KMS-11 (cell line): ENCODE measurements around the gene MMP26.

ENCODE experiments used
- H2AFZ ChIP-seq: fragments of 200-600 bp; sonication (generic); 2 replicates; pipeline ENCODE4 v1.6.1; 2016; ENCODE audit warnings: antibody characterized with exemption, mixed run types, low read depth
- H3K27ac ChIP-seq: fragments of 200-600 bp; sonication (generic); 2 replicates; pipeline ENCODE4 v1.6.1; 2016; ENCODE audit warnings: mild to moderate bottlenecking, mixed run types
- H3K27me3 ChIP-seq: fragments of 200-600 bp; sonication (generic); 2 replicates; pipeline ENCODE4 v1.6.1; 2017; ENCODE audit warnings: mild to moderate bottlenecking, low read depth, mixed run types, moderate library complexity; ENCODE audit not compliant: insufficient read depth
- H3K36me3 ChIP-seq: fragments of 200-600 bp; sonication (generic); 2 replicates; pipeline ENCODE4 v1.6.1; 2017; ENCODE audit warnings: mild to moderate bottlenecking, mixed run types; ENCODE audit not compliant: insufficient read depth
- H3K4me1 ChIP-seq: fragments of 200-600 bp; sonication (generic); 2 replicates; pipeline ENCODE4 v1.6.1; 2016; ENCODE audit warnings: mild to moderate bottlenecking, low read depth, mixed run types; ENCODE audit not compliant: poor library complexity, severe bottlenecking
- H3K4me2 ChIP-seq: fragments of 200-600 bp; sonication (generic); 2 replicates; pipeline ENCODE4 v1.7.0; 2016; ENCODE audit warnings: mild to moderate bottlenecking, mixed run types
- H3K4me3 ChIP-seq: fragments of 200-600 bp; sonication (generic); IDR thresholded peaks from 2 replicates; pipeline ENCODE4 v1.6.1; 2017; ENCODE audit warnings: low read depth, low read length, mixed read lengths; ENCODE audit not compliant: insufficient read depth
- H3K79me2 ChIP-seq: fragments of 200-600 bp; sonication (generic); 2 replicates; pipeline ENCODE4 v1.6.1; 2016; ENCODE audit warnings: low read depth, mixed run types; ENCODE audit not compliant: insufficient read depth
- H3K9ac ChIP-seq: fragments of 200-600 bp; sonication (generic); 2 replicates; pipeline ENCODE4 v1.6.1; 2016; ENCODE audit warnings: mild to moderate bottlenecking, mixed run types
- H4K20me1 ChIP-seq: fragments of 200-600 bp; sonication (generic); 2 replicates; pipeline ENCODE4 v1.6.1; 2016; ENCODE audit warnings: mild to moderate bottlenecking, mixed run types; ENCODE audit not compliant: insufficient read depth
- TF ChIP-seq, protein P1 (sequence below): fragments of 200-600 bp; sonication (generic); conservative IDR thresholded peaks from 2 replicates; pipeline ENCODE4 v1.6.1; 2017; ENCODE audit warnings: low read depth, mild to moderate bottlenecking, antibody characterized with exemption, low read length, moderate library complexity, mixed read lengths

MMP26 gene

DNA sequence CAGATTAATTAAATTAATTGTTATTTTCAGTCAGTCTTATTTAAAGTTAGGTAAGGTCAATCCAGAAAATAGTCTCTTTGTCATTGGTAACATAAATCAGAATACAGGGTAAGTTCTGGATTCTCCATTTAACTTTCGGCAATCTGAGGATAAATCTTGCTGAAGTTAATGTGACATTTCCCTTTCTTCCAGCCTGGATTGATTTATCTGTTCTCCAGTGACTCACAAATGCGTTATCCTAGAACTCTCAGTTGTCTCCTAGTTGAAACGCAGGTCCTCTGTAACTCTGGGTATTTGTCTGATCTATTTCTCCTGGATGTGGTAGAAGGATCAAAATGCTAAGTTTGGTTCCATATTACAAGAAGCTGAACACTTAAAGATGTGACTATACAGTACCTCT, 39.8 kb upstream of the MMP26 start:
- H2AFZ ChIP-seq = no peak overlapping the region
- TF ChIP-seq, protein P1, sequence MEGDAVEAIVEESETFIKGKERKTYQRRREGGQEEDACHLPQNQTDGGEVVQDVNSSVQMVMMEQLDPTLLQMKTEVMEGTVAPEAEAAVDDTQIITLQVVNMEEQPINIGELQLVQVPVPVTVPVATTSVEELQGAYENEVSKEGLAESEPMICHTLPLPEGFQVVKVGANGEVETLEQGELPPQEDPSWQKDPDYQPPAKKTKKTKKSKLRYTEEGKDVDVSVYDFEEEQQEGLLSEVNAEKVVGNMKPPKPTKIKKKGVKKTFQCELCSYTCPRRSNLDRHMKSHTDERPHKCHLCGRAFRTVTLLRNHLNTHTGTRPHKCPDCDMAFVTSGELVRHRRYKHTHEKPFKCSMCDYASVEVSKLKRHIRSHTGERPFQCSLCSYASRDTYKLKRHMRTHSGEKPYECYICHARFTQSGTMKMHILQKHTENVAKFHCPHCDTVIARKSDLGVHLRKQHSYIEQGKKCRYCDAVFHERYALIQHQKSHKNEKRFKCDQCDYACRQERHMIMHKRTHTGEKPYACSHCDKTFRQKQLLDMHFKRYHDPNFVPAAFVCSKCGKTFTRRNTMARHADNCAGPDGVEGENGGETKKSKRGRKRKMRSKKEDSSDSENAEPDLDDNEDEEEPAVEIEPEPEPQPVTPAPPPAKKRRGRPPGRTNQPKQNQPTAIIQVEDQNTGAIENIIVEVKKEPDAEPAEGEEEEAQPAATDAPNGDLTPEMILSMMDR = no peak
- H3K36me3 ChIP-seq = no peaks in the 10 kb centered on the region
- H3K27me3 ChIP-seq = no peaks in the 10 kb centered on the region
- H3K9ac ChIP-seq = no peak overlapping the region
- H3K4me1 ChIP-seq = no peaks in the 10 kb centered on the region
- H3K4me3 ChIP-seq = no peak overlapping the region
- no peaks in the 10 kb centered on the region for H3K79me2 ChIP-seq
- no peak overlapping the region for H3K27ac ChIP-seq
- no peak overlapping the region for H3K4me2 ChIP-seq
- no peaks in the 10 kb centered on the region for H4K20me1 ChIP-seq

DNA sequence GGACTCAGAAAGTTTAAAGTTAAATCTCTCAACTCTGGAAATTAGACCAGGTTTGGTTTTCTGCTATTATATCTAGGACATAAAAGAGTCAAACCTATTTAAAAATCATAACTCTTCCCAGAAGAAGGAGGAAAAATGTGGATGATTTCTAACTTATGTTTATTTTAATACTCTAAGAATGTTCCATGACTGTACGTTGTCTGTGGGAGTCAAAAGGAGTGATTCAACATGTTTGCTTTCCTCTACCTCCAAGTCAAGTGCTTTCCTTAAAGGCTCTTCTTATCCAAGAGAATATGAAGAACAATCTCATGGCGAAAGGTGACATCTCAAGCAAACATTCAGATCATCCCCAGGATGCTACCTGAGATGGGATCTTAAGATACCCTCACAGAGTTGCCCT, 39.2 kb upstream of the MMP26 start:
- Histone ChIP-seq H4K20me1 (no peaks in the 10 kb centered on the region), H2AFZ (no peak overlapping the region), H3K27me3 (no peaks in the 10 kb centered on the region), H3K79me2 (no peaks in the 10 kb centered on the region), H3K4me3 (no peak overlapping the region), H3K4me2 (no peak overlapping the region), H3K36me3 (no peaks in the 10 kb centered on the region), H3K27ac (no peak overlapping the region), H3K9ac (no peak overlapping the region), H3K4me1 (no peaks in the 10 kb centered on the region)
- TF ChIP-seq, protein P1 = no peak

DNA sequence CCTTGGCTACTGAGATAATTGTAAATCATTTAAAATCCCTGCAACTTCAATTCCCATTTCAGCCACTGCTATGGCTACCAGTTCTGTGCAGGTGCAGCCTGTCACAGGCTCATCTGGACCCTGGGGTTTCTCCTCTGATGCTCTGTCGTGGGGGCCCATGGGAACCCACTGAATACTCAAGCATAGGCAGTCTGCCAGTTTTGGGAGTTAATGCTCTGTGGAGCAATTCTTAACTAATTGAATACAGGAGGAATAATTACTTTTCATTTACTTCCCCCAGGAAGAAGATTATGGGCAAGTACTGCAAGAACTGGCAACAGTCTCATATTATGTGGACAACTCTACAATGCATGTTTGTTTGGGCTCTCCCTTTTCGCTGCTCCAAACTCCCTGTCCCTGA, 32.8 kb upstream of the MMP26 start:
- Histone ChIP-seq H3K4me2 (no peak overlapping the region), H3K27me3 (no peaks in the 10 kb centered on the region), H3K4me3 (no peak overlapping the region), H3K9ac (no peak overlapping the region), H4K20me1 (no peaks in the 10 kb centered on the region), H3K79me2 (no peaks in the 10 kb centered on the region), H3K27ac (no peak overlapping the region), H2AFZ (no peak overlapping the region), H3K4me1 (no peaks in the 10 kb centered on the region), H3K36me3 (no peaks in the 10 kb centered on the region)
- TF ChIP-seq, protein P1 = no peak

DNA sequence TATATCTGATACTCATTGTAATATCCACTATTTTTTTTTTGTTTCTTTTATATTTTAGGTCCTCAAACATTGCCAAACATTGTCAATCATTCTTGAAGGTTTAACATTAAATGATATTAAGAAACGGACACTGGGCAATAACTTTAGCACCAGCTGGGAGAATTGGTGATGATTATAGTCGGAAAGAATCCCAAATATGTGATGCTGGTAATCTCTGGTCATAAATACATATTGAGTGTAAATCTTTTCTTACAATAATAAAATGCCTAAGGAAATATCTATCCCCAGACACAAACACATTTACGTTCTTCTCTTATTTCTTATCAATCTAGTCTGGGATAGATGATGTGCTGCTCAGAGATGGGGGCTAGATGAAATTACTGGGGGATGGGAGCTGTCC, 32.1 kb upstream of the MMP26 start:
- Histone ChIP-seq H3K27me3 (no peaks in the 10 kb centered on the region), H3K9ac (no peak overlapping the region), H2AFZ (no peak overlapping the region), H4K20me1 (no peaks in the 10 kb centered on the region), H3K27ac (no peak overlapping the region), H3K4me2 (no peak overlapping the region), H3K79me2 (no peaks in the 10 kb centered on the region), H3K36me3 (no peaks in the 10 kb centered on the region), H3K4me3 (no peak overlapping the region), H3K4me1 (no peaks in the 10 kb centered on the region)
- TF ChIP-seq, protein P1 = no peak

DNA sequence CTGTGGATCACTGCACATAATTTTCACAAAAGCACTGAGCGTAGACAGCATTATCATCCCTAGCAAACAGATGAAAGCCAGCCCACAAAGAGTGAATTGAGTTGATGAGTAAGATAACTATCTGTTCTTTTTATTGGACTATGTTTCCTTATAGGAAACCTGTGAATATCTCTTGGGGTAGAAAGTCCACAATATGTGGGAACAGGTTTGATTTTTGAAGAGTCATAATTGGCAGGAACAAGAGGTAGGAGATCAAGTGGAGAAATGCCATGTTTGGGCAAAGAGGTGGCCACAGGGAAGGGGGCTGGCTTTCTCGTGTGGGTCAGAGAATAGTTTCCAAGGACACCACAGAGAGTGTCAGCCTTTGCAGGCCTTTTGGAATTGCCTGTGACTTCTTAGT, 30.8 kb upstream of the MMP26 start:
- no peak overlapping the region for H3K9ac ChIP-seq
- no peak overlapping the region for H3K27ac ChIP-seq
- no peaks in the 10 kb centered on the region for H3K79me2 ChIP-seq
- H3K27me3 ChIP-seq = no peaks in the 10 kb centered on the region
- no peak overlapping the region for H2AFZ ChIP-seq
- no peaks in the 10 kb centered on the region for H3K4me1 ChIP-seq
- H3K4me2 ChIP-seq = no peak overlapping the region
- H4K20me1 ChIP-seq = no peaks in the 10 kb centered on the region
- no peaks in the 10 kb centered on the region for H3K36me3 ChIP-seq
- TF ChIP-seq, protein P1 = no peak
- H3K4me3 ChIP-seq = no peak overlapping the region
